ENCODE results near the gene CHD3. TPM values are rescaled to one million over a fixed set of nuclear protein-coding genes. Genes with fewer than 3 reads are reported as not detected.

The CHD3 gene
- total and polyA plus RNA-seq, 2 donors (not counting 1 experiment from before 2014, with no cell fraction given) = 68.1 to 69.1 TPM

GRCh38 chr17:7878234-7878633 is 10.4 kb upstream of the CHD3 start:
- POLR2A ChIA-PET = no interaction called here
- ATAC-seq (ENCODE audit: low read depth) (no peak), DNase-seq (no peak)
- H3K27me3 ChIP-seq (replicated peaks in 1 of 4; ENCODE audit: control extremely low read depth in 1 of 4, control insufficient read depth in 3 of 4, insufficient read depth in 4 of 4, low read length in 3 of 4) = no peaks in the 10 kb centered on the region
- H3K9ac ChIP-seq (ENCODE audit: low read length) = no peak overlapping the region
- TF ChIP-seq CTCF (IDR thresholded peaks at IDR 0.05) (no peak), EZH2 (IDR thresholded peaks at IDR 0.05; ENCODE audit: borderline replicate concordance, insufficient read depth, low read depth, low read length, poor library complexity, severe bottlenecking) (no peak)
- peaks cover 5% of the 10 kb centered on the region for H3K79me2 ChIP-seq (ENCODE audit: control insufficient read depth, insufficient read depth, low read length)
- no peak overlapping the region for H3K27ac Mint-ChIP-seq
- H3K9me3 ChIP-seq (ENCODE audit: control extremely low read depth in 1 of 3, control insufficient read depth in 2 of 3, insufficient read depth in 1 of 3, low read length in 2 of 3) = no peaks in the 10 kb centered on the region
- WGBS (ENCODE audit: insufficient coverage) = 98% methylated on average over 7 of the region's 7 CpGs
- H3K4me1 Mint-ChIP-seq = peaks cover 6% of the 10 kb centered on the region
- H3K27ac ChIP-seq (ENCODE audit: low read length in 2 of 2) = no peak overlapping the region
- no peak overlapping the region for H3K4me2 ChIP-seq (replicated peaks; ENCODE audit: low read depth, low read length, poor library complexity, severe bottlenecking)
- H3K27me3 Mint-ChIP-seq = no peaks in the 10 kb centered on the region
- H3K4me3 Mint-ChIP-seq = no peak overlapping the region
- no peaks in the 10 kb centered on the region for H4K20me1 ChIP-seq (ENCODE audit: control insufficient read depth, insufficient read depth, low read length, poor library complexity, severe bottlenecking)
- no peak overlapping the region for H3K4me3 ChIP-seq (ENCODE audit: control extremely low read depth in 1 of 5, extremely low read depth in 1 of 5, insufficient read depth in 1 of 5, low read depth in 2 of 5, low read length in 4 of 5)
- no peaks in the 10 kb centered on the region for H3K36me3 ChIP-seq (replicated peaks in 1 of 2; ENCODE audit: control extremely low read depth in 1 of 2, control insufficient read depth in 1 of 2, extremely low read depth in 1 of 2, insufficient read depth in 2 of 2, low read length in 1 of 2)
- CTCF ChIA-PET = interaction anchor here (1.1 kb wide), 1 partner anchor 10 kb away, joined by 5 read pairs; no protein-coding TSS in a partner anchor
- no peak overlapping the region for H2AFZ ChIP-seq (ENCODE audit: insufficient read depth, low read depth, low read length, poor library complexity, severe bottlenecking)
- intact Hi-C loops (cut with micrococcal nuclease) = no loop called here
- H3K4me1 ChIP-seq (ENCODE audit: control insufficient read depth in 2 of 2, insufficient read depth in 2 of 2, low read length in 2 of 2) = peaks cover 18 to 29% of the 10 kb centered on the region in 2 donors
- no peaks in the 10 kb centered on the region for H3K9me3 Mint-ChIP-seq (ENCODE audit: insufficient read depth)

DNA sequence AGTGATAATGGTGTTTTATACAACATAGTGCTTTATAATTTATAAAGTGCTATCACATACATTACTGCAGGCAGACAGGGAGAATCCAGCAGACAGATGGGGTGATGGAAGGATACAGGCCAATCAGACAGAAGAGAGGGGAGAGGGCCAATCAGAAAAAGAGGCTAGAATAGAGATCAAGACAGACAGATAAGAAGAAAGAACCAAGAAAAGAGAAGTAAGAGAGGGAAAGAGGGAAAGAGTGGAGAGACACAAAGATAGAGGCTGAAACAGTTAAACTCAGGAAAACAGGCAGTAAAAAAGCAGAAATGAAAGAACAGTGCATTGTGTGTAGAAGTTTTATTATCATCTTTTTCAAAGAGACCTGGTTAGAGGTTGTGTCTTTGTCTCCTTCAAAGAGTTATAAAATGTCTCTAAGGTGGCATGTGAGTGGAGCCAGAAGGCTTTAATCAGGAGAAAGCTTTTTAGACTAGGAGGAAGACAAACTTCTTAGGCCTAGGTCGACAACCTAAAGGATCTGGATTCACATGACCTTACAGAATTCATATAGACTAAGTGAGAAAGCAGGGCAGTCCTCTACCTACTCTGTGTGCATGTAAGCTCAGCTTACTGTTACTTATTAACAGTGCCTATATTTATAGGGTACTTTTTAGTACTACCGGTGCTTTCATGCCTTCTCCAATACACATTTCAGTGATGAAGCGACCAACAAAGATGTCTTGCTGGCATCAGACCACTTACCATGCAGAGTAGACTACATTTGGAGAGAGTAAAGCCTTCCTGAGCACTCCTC is 8.3 kb upstream of the CHD3 start:
- Histone ChIP-seq H3K9ac (ENCODE audit: low read length) (no peak overlapping the region), H3K4me2 (replicated peaks; ENCODE audit: low read depth, low read length, poor library complexity, severe bottlenecking) (peak overlapping the region; percentile 6), H2AFZ (ENCODE audit: insufficient read depth, low read depth, low read length, poor library complexity, severe bottlenecking) (no peak overlapping the region), H3K4me1 (ENCODE audit: control insufficient read depth in 2 of 2, insufficient read depth in 2 of 2, low read length in 2 of 2) (peaks cover 24 to 34% of the 10 kb centered on the region in 2 donors), H3K27ac (ENCODE audit: low read length in 2 of 2) (peak overlapping the region in 1 of 2 donors; percentile 5), H3K27me3 (replicated peaks in 1 of 4; ENCODE audit: control extremely low read depth in 1 of 4, control insufficient read depth in 3 of 4, insufficient read depth in 4 of 4, low read length in 3 of 4) (no peaks in the 10 kb centered on the region), H3K4me3 (ENCODE audit: control extremely low read depth in 1 of 5, extremely low read depth in 1 of 5, insufficient read depth in 1 of 5, low read depth in 2 of 5, low read length in 4 of 5) (no peak overlapping the region), H3K9me3 (ENCODE audit: control extremely low read depth in 1 of 3, control insufficient read depth in 2 of 3, insufficient read depth in 1 of 3, low read length in 2 of 3) (no peaks in the 10 kb centered on the region), H3K36me3 (replicated peaks in 1 of 2; ENCODE audit: control extremely low read depth in 1 of 2, control insufficient read depth in 1 of 2, extremely low read depth in 1 of 2, insufficient read depth in 2 of 2, low read length in 1 of 2) (no peaks in the 10 kb centered on the region), H4K20me1 (ENCODE audit: control insufficient read depth, insufficient read depth, low read length, poor library complexity, severe bottlenecking) (no peaks in the 10 kb centered on the region), H3K79me2 (ENCODE audit: control insufficient read depth, insufficient read depth, low read length) (peaks cover 10% of the 10 kb centered on the region)
- CTCF ChIA-PET = no interaction called here
- WGBS (ENCODE audit: insufficient coverage) = no CpG with 5 or more reads among the region's 3 CpGs
- H3K4me3 Mint-ChIP-seq = no peak overlapping the region
- no peak for ATAC-seq (ENCODE audit: low read depth)
- intact Hi-C loops (cut with micrococcal nuclease) = loop anchor here (10.0 kb wide), 1 partner anchor 135 kb away; no protein-coding TSS in a partner anchor
- H3K27ac Mint-ChIP-seq = no peak overlapping the region
- POLR2A ChIA-PET = no interaction called here
- no peaks in the 10 kb centered on the region for H3K27me3 Mint-ChIP-seq
- H3K9me3 Mint-ChIP-seq (ENCODE audit: insufficient read depth) = no peaks in the 10 kb centered on the region
- DNase-seq = no peak
- H3K4me1 Mint-ChIP-seq = peaks cover 9% of the 10 kb centered on the region
- TF ChIP-seq CTCF (IDR thresholded peaks at IDR 0.05) (no peak), EZH2 (IDR thresholded peaks at IDR 0.05; ENCODE audit: borderline replicate concordance, insufficient read depth, low read depth, low read length, poor library complexity, severe bottlenecking) (no peak)

Data from B cell (primary cell).